GM18498 (cell line): ENCODE results near the gene DOCK3.
"Not testable (repeated sequence)": the region's sequence is repeated elsewhere in the genome, so short reads cannot be mapped to it uniquely, and the experiment has no call there.

Experiments
- ATAC-seq: cut with Tn5 transposase; IDR thresholded peaks from one replicate; pipeline ENCODE4 v1.9.1; 2021; ENCODE audit warnings: mild to moderate bottlenecking, moderate library complexity; ENCODE audit not compliant: unreplicated experiment

DOCK3 gene

GRCh38 chr3:51083490-51083889 lies 408.8 kb downstream of the DOCK3 start:
- no peak for ATAC-seq

- not testable (repeated sequence) for ATAC-seq
These were observed 417.4 kb downstream of the DOCK3 start for GRCh38 chr3:51092141-51092540.

DNA sequence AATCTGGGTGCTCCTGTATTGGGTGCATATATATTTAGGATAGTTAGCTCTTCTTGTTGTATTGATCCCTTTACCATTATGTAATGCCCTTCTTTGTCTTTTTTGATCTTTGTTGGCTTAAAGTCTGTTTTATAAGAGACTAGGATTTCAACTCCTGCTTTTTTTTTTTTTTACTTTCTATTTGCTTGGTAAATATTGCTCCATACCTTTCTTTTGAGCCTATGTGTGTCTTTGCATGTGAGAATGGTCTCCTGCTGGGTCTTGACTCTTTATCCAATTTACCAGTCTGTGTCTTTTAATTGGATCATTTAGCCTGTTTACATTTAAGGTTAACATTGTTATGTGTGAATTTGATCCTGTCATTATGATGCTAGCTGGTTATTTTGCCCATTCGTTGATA lies 420.1 kb downstream of the DOCK3 start:
- ATAC-seq: not testable (repeated sequence)

DNA sequence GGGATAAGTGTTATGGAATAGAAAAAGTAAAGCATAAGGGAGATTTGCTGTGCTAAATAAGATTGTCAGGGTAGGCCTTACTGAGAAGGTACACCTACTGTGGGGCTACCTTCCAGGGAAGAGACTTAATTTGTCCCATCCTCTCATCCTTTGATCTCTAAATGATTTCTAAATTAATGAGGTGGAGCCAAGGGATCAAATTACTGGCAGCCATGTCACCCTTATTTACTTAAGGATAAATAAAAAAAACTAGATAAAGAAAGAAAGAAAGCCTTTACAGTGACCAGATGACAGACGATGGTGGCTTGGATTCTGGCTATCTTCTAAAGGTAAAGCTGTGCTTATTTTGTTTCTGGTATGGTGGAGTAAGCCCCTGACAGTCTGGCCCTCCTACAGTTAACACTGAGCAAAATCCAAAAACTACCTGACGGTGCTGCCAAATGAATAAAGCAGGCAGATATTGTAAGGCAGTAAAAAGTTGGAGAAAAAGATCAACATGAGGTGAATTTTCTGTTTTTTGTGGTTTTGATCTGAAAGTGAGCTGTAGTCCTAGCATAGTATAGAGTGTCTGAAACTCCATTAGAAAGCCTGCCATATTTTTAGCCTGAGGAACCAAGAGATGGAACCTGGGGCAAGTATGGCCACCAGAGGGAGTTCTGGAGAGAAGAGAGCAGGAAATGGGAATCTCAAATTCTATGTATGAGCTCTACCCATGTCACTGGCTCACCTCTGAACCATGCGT lies 425.2 kb downstream of the DOCK3 start:
- no peak for ATAC-seq

- no peak for ATAC-seq
These were observed 425.8 kb downstream of the DOCK3 start for GRCh38 chr3:51100536-51100851.

DNA sequence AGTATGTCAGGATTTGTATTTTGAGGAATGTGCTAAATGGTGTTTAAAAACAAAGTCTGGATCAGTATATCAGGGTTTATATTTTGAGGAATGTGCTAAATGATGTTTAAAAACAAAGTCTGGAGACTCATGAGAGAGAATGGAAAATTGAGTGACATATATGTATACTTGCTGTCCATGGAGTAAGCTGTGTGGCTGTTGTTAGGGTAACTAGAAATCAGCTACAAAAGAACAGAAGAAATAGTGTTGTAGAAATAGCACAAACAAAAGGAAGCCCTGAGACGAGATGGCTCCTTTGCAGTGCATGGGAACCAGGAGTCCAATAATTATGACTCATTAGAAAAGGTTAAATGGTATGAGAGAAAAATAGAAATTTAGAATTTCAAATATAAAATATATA lies 427.7 kb downstream of the DOCK3 start:
- no peak for ATAC-seq

GRCh38 chr3:51106242-51106876 lies 431.6 kb downstream of the DOCK3 start:
- no peak for ATAC-seq

GRCh38 chr3:51110586-51110985 lies 435.9 kb downstream of the DOCK3 start:
- no peak for ATAC-seq

DNA sequence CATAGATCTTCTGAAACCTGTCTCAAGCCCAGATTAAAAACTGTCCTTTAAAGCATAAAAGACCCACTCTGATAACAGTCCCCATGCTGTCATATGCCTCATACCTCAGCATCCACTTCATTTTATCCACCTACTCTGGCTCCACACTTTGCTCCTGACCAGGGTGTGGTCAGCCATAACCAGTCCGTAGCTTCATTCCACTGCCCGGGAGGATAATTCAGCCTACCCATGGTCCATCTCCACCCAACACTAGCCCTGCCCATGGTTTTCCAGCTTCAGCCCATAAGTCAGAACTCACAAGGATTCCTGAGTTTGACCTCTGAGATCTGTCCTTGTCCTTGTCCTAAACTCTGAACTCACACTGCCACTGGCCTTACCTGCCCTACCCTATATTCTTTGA lies 448.2 kb downstream of the DOCK3 start:
- ATAC-seq: no peak

- no peak for ATAC-seq
These were observed 448.8 kb downstream of the DOCK3 start for GRCh38 chr3:51123531-51123930.

DNA sequence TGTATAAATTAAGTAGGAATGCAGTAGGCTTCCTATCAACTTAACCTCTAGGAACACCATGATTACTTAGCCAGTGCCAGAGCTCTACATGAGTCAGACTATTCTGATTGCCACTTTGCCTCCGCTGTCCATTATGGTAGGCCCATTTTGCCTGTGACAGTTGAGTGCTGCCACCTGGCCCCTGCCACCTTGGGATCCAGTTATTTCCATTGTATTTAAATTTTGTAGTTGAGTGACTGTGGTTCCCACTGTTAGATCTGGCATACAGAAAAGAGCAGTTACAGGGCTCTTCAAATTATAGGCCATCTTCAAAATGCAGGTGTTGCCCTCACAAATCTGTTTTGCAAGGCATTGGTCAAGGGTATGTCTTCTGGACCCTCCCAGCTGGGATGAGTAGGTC lies 456.9 kb downstream of the DOCK3 start:
- ATAC-seq: not testable (repeated sequence)

DNA sequence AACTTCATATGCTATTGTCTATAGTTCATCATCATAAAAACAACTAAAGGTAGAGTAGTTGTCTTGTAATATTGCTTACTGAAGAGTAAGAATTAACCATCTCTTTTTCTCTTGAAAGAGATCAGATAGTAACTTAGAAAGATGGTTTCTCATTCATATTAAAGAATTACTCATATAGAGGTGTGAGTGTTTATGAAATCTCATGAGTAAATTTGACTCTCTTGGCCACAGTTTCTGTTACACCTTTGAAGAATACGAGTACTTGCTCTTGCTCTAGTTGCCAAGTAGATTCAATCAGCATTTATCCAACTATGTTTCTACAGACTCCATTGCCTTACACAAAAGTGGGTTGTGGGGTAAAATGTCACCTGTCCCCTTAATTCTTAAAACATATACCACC lies 463.0 kb downstream of the DOCK3 start:
- ATAC-seq: no peak

GRCh38 chr3:51139616-51140015 lies 464.9 kb downstream of the DOCK3 start:
- ATAC-seq: no peak

DNA sequence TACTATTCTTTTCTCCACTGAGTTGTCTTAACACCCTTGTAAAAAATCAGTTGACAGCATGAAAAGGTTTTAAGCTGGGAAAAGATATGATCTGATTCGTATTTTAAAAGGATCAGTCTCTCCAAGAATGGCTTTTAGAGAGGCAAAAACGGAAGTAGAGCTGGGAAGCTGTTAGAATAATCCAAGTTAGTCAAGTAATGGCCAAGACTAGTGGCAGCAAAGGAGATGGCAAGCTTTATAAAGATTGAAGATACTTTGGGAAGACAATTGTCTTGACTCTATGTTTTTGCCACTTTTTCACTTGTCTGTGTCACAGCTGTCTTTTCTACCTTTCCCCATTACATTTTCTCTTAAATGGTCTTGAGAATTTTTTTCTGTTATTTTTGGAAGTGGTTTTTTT lies 466.8 kb downstream of the DOCK3 start:
- ATAC-seq: no peak

DNA sequence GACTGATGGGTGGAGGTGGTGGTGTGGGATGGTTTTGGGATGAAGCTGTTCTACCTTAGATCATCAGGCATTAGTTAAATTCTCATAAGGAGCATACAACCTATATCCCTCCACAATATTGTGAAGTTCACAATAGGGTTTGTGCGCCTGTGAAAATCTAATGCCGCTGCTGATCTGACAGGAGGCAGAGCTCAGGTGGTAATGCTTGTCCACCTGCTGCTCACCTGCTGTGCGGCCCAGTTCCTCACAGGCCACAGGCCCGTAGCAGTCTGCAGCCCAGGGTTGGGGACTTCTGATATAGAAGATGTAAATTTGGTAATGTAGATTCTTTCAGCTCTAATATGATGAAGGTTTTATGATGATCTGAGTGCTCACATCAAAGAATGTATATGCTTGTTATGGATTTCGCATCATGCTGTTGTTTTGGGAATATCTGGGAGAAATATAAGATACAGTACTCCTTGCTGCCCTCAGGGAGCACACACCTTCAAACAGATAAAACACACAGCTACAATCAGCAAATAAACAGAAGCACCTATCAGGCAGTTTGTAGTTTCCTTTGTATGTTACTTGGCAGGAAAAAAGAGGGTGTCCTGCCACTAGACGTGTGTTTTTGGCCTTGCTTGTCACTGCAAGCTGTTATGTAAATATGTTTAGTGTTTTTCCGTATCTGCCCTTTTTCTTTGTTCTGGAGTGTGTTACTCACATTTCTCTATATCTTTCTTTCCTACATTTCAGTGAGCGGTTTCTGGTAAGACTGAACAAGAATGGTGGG lies 471.3 kb downstream of the DOCK3 start:
- no peak for ATAC-seq

GRCh38 chr3:51146781-51147180 lies 472.1 kb downstream of the DOCK3 start:
- ATAC-seq: no peak

DNA sequence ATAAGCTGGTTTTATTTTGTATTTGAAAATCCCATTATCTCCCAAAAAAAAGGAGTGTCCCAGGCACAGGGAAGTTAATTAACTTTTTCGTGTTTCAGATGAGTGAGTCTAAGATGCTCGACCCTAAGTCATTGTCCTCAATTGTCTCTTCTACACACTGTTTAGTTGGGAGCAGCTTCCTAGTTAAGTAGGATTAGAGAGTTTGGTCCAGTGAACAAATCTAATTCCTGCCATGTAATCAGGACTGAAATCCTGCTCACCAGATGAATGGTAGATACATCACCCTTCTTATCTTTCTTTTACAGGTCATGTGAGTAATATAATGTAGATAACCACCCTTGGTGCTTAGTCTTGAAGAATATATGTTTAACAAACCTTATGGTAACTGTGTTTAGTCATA lies 481.4 kb downstream of the DOCK3 start:
- ATAC-seq: no peak

GRCh38 chr3:51163051-51163450 lies 488.3 kb downstream of the DOCK3 start:
- no peak for ATAC-seq

DNA sequence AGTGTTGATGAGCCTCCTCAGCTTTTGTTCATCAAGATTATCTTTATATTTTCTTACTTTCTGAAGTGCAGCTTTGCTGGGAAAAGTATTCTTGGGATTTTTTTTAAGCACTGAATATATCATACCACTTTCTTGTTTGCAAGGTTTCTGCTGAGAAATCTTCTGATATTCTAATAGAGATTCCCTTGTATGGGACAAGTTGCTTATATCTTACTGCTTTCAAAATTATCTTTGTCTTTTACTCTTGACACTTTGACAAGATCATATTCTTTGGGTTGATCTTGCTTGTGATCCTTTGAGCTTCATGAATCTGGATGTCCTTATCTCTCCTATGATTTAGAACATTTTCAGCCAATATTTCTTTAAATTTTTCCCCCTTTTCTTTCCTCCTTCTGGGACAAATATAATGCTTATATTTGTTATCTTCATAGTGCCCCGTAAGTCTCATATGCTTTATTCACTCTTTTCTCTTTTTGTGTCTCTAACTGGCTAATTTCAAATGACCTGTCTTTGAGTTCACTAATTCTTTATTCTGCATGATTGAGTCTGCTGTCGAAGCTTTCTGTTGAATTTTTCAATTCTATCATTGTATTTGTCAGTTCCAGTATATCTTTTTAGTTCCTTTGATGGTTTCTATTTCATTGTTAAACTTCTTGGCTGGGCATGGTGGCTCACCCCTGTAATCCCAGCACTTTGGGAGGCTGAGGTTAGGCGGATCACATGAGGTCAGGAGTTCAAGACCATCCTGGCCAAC lies 499.0 kb downstream of the DOCK3 start:
- no peak for ATAC-seq

DNA sequence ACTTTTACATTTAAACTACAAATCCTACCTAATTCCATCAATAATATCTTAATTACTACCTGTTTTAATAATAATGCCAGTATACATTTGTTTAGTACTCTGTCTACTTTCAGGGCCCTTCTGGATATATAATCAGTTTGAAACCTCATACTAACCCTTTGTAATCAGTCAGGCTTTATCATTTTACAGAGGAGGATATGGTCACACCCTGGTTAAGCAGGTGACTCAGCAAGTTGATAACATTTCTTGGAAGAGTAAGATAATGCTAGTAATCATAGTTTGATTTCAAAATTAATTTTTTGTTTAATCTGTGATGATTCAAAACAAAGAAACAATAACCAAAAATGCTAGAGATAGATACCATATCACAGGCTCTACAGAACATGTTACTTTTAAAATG lies 502.2 kb downstream of the DOCK3 start:
- ATAC-seq: no peak

- not testable (repeated sequence) for ATAC-seq
These were observed 511.7 kb downstream of the DOCK3 start for GRCh38 chr3:51186446-51186845.
